H1 (cell line): ENCODE measurements around the gene BAZ2B. TPM values are rescaled to one million over a fixed set of nuclear protein-coding genes. Genes with fewer than 3 reads are reported as not detected.

Experiments used
- CTCF ChIP-seq, 3 experiments: IDR thresholded peaks; 1 replicate in 2 of 3; 2 replicates in 1 of 3; pipeline versions ENCODE4 v1.5.1 to v1.6.1; 2011; ENCODE audit warnings: low read length in 3 of 3, mild to moderate bottlenecking in 3 of 3, inconsistent platforms in 2 of 3, low read depth in 1 of 3, moderate library complexity in 1 of 3; ENCODE audit not compliant: insufficient read depth in 1 of 3; ENCODE audit errors: control extremely low read depth in 1 of 3
- polyA plus RNA-seq, 7 experiments: library from polyadenylated mRNA; depleted of rRNA in 3 of 7; stranded (reverse) in 5 of 7; unstranded in 2 of 7; fragments of >200 nt in 5 of 7; fragments of 200-250 nt in 2 of 7; gene quantifications; 1 replicate in 5 of 7; 2 replicates in 1 of 7; 4 replicates in 1 of 7; pipeline versions ENCODE4 v1.2.1 to v1.2.3, GENCODE V29; 2011 to 2013; ENCODE audit warnings: missing spikeins in 2 of 7, mixed read lengths in 2 of 7
- total RNA-seq: library from RNA; stranded (reverse); fragmentation: NEBNext Ultra II Directional; extraction: Animal tissue kit (Norgen Biotek cat#: 25700); gene quantifications from 2 replicates; pipeline ENCODE4 v1.2.1, GENCODE V29; 2021

BAZ2B gene
- total and polyA plus RNA-seq, 2 of the 8 experiments (the other 6 are each of a cell fraction or from before 2014, with no cell fraction given) = 15.2 to 46.3 TPM

- TF ChIP-seq CTCF (IDR thresholded peaks at IDR 0.05; ENCODE audit: control extremely low read depth in 1 of 3, insufficient read depth in 1 of 3, low read depth in 1 of 3, low read length in 3 of 3) = no peak
Measured at GRCh38 chr2:159297042-159297707, 319.2 kb downstream of the BAZ2B start (continued).
